ENCODE data around the gene PLXNA4. TPM values are rescaled to one million over a fixed set of nuclear protein-coding genes. Genes with fewer than 3 reads are reported as not detected.
A peak's percentile ranks its signal among the peaks of the same experiment; 100 is the strongest.

The PLXNA4 gene
- total RNA-seq, 4 donors from 2014 or later, result 1.1 to 2.8 (median 1.4) TPM

- WGBS, 2 donors (ENCODE audit: low coverage in 1 of 2), result 61 to 66% methylated on average over 5 to 9 of the region's 9 CpGs
- Histone ChIP-seq H3K4me3 (no peak overlapping the region), H3K9me3 (no peaks in the 10 kb centered on the region), H3K27me3 (no peaks in the 10 kb centered on the region), H3K27ac (no peak overlapping the region), H3K36me3 (no peaks in the 10 kb centered on the region), H3K4me1 (peaks cover 0 to 4% (median 0%) of the 10 kb centered on the region in 4 donors)
- no peak for DNase-seq
- TF ChIP-seq POLR2A (IDR thresholded peaks at IDR 0.05) (no peak), CTCF (IDR thresholded peaks at IDR 0.05) (no peak), POLR2AphosphoS5 (IDR thresholded peaks at IDR 0.05) (no peak), EP300 (IDR thresholded peaks at IDR 0.05; ENCODE audit: low read depth) (no peak)
- intact Hi-C loops (cut with DNase I; ENCODE audit: low total_unique reads), result no loop called here
- in situ Hi-C loops (cut with MboI; ENCODE audit: low pct_ligation_motif_present in 1 of 4, low pct_unique_long_range_greater_than_20kb in 1 of 4, low sequenced_read_pairs in 3 of 4), result no loop called here
Measured at GRCh38 chr7:132520591-132521280, 55.5 kb downstream of the PLXNA4 start.

GRCh38 chr7:132519936-132520335, 56.3 kb downstream of the PLXNA4 start:
- H3K9me3 ChIP-seq, result no peaks in the 10 kb centered on the region
- in situ Hi-C loops (cut with MboI; ENCODE audit: low pct_ligation_motif_present in 1 of 4, low pct_unique_long_range_greater_than_20kb in 1 of 4, low sequenced_read_pairs in 3 of 4), result no loop called here
- H3K4me1 ChIP-seq, result peaks cover 0 to 4% (median 0%) of the 10 kb centered on the region in 4 donors
- no peak overlapping the region for H3K4me3 ChIP-seq
- H3K27me3 ChIP-seq, result no peaks in the 10 kb centered on the region
- H3K27ac ChIP-seq, result no peak overlapping the region
- intact Hi-C loops (cut with DNase I; ENCODE audit: low total_unique reads), result no loop called here
- 58% methylated on average over 1 of the region's 1 CpG; no CpG with 5 or more reads in 1 of the 2 donors for WGBS, 2 donors (ENCODE audit: low coverage in 1 of 2)
- H3K36me3 ChIP-seq, result no peaks in the 10 kb centered on the region
- TF ChIP-seq CTCF (IDR thresholded peaks at IDR 0.05), result no peak
- no peak for TF ChIP-seq POLR2AphosphoS5 (IDR thresholded peaks at IDR 0.05)
- TF ChIP-seq POLR2A (IDR thresholded peaks at IDR 0.05), result no peak
- no peak for DNase-seq

- in situ Hi-C loops (cut with MboI; ENCODE audit: low pct_ligation_motif_present in 1 of 4, low pct_unique_long_range_greater_than_20kb in 1 of 4, low sequenced_read_pairs in 3 of 4), result no loop called here
- DNase-seq, result no peak
- H3K36me3 ChIP-seq, result no peaks in the 10 kb centered on the region
- H3K27me3 ChIP-seq, result no peaks in the 10 kb centered on the region
- intact Hi-C loops (cut with DNase I; ENCODE audit: low total_unique reads), result no loop called here
- no peak overlapping the region for H3K27ac ChIP-seq
- no peak overlapping the region for H3K4me3 ChIP-seq
- no peaks in the 10 kb centered on the region for H3K9me3 ChIP-seq
- WGBS, 2 donors (ENCODE audit: low coverage in 1 of 2), result 72% methylated on average over 6 of the region's 6 CpGs; no CpG with 5 or more reads in 1 of the 2 donors
- peaks cover 0 to 4% (median 0%) of the 10 kb centered on the region in 4 donors for H3K4me1 ChIP-seq
- TF ChIP-seq CTCF (IDR thresholded peaks at IDR 0.05) (no peak), POLR2AphosphoS5 (IDR thresholded peaks at IDR 0.05) (no peak), POLR2A (IDR thresholded peaks at IDR 0.05) (no peak), EP300 (IDR thresholded peaks at IDR 0.05; ENCODE audit: low read depth) (no peak)
Measured at GRCh38 chr7:132518839-132519173, 57.5 kb downstream of the PLXNA4 start.

- no peak for DNase-seq
- Histone ChIP-seq H3K9me3 (no peaks in the 10 kb centered on the region), H3K27ac (no peak overlapping the region), H3K27me3 (no peaks in the 10 kb centered on the region), H3K36me3 (no peaks in the 10 kb centered on the region), H3K4me1 (peaks cover 0 to 4% (median 0%) of the 10 kb centered on the region in 4 donors), H3K4me3 (no peak overlapping the region)
- intact Hi-C loops (cut with DNase I; ENCODE audit: low total_unique reads) (no loop called here), in situ Hi-C loops (cut with MboI; ENCODE audit: low pct_ligation_motif_present in 1 of 4, low pct_unique_long_range_greater_than_20kb in 1 of 4, low sequenced_read_pairs in 3 of 4) (no loop called here)
- 89% methylated on average over 11 of the region's 11 CpGs; no CpG with 5 or more reads in 1 of the 2 donors for WGBS, 2 donors (ENCODE audit: low coverage in 1 of 2)
- TF ChIP-seq POLR2A (IDR thresholded peaks at IDR 0.05), result no peak
- TF ChIP-seq EP300 (IDR thresholded peaks at IDR 0.05; ENCODE audit: low read depth), result no peak
- TF ChIP-seq CTCF (IDR thresholded peaks at IDR 0.05), result peak in 4 of 5 experiments; percentile 19 to 33 (median 27)
Measured at GRCh38 chr7:132518102-132518838, 58.0 kb downstream of the PLXNA4 start.
